ENCODE data around the gene CAGE1.

Gene CAGE1

DNA sequence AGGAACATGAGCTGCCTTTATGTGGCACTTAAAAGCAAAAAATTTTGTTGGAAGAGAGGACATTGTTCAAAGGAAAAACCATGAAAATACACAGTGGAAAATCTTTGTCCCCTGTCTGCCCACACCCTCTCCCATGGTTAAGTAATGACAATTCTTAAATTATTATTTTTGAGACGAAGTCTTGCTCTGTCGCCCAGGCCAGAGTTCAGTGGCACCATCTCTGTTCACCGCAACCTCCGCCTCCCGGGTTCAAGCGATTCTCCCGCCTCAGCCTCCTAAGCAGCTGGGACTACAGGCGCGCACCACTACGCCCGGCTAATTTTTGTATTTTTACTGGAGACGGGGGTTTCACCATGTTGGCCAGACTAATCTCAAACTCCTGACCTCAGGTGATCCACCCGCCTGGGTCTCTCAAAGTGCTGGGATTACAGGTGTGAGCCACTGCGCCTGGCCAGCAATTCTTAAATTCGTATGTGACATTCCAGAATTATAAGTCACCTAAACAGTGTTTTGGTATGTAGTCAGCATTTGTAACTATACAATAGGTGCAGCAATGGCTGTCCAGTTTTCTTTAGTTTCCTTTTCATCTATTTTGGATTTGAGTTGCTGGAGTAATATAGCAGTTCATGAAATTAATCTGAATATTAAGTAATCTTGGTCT lies 75.9 kb downstream of the CAGE1 start:
- Histone ChIP-seq H3K9me3 (ENCODE audit: control insufficient read depth, low read length) (no peaks in the 10 kb centered on the region), H3K4me3 (ENCODE audit: low read depth, low read length) (peak overlapping the region; percentile 88), H3K36me3 (ENCODE audit: control insufficient read depth, insufficient read depth, low read length) (no peaks in the 10 kb centered on the region), H3K27me3 (ENCODE audit: control insufficient read depth, insufficient read depth, low read length) (no peaks in the 10 kb centered on the region), H3K79me2 (peaks cover 6% of the 10 kb centered on the region), H3K4me2 (ENCODE audit: low read length) (peak overlapping the region; percentile 60), H3K4me1 (no peaks in the 10 kb centered on the region), H3K27ac (peak overlapping the region; percentile 85), H2AFZ (peak overlapping the region; percentile 84), H3K9ac (no peak overlapping the region)
- TF ChIP-seq, protein P1, sequence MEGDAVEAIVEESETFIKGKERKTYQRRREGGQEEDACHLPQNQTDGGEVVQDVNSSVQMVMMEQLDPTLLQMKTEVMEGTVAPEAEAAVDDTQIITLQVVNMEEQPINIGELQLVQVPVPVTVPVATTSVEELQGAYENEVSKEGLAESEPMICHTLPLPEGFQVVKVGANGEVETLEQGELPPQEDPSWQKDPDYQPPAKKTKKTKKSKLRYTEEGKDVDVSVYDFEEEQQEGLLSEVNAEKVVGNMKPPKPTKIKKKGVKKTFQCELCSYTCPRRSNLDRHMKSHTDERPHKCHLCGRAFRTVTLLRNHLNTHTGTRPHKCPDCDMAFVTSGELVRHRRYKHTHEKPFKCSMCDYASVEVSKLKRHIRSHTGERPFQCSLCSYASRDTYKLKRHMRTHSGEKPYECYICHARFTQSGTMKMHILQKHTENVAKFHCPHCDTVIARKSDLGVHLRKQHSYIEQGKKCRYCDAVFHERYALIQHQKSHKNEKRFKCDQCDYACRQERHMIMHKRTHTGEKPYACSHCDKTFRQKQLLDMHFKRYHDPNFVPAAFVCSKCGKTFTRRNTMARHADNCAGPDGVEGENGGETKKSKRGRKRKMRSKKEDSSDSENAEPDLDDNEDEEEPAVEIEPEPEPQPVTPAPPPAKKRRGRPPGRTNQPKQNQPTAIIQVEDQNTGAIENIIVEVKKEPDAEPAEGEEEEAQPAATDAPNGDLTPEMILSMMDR (IDR thresholded peaks at IDR 0.05): no peak

DNA sequence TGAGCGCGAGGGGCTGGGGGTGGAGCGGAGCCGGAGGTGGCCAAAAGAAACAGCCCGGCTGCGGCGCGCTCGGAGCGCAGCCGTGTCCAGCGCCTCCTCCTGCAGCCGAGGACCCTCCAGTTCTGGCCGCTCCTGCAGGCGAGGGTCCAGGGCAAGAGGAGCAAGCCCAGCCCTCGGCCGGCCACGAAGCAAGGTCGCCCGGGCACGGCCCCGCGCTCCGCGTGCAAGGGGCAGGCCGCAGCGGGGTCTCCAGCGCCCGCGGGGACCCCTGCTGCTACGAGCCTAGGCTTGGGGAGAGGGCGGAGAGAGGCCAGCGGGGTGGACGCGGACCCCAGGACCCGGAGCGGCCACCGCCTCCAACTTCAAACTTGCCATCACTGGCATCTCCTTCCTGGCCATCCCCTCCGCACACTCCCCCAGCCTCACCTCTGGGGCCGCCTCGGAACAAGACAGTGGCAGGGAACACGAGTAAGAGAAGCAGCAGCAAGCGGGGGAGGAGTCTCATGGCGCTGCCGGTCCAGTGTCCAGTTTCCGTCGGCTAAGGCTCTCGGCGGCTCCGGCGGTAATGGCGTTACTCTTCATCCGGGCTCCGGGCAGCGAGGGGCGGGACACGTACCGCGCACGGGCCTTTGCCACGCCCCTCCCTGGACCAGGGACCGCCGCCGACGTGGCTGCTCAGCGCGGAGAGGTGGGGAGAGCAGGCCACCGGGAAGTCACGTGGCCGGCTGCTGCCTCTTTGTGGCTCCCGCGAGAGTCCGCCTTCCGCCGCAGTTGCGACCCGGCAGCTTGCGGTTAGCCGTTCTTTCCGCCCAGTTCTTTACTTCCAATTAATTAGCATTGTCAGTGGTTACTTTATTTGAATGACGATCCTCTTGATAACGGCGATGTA lies 76.7 kb downstream of the CAGE1 start, which contains the start of gene SSR1:
SSR1 (minus strand) TSS at position 584 of the 889 bp plus-strand sequence; CDS start at position 505, 79 bp downstream.
- peak within 1 kb of the TSS; percentile 84 for H2AFZ ChIP-seq
- H3K4me3 ChIP-seq (ENCODE audit: low read depth, low read length): peak within 1 kb of the TSS; percentile 88
- peaks cover 8% of the 10 kb centered on the region for H3K79me2 ChIP-seq
- no peaks in the 10 kb centered on the region for H3K36me3 ChIP-seq (ENCODE audit: control insufficient read depth, insufficient read depth, low read length)
- H3K9ac ChIP-seq: peak within 1 kb of the TSS; percentile 71
- H3K27ac ChIP-seq: peak within 1 kb of the TSS; percentile 85
- no peaks in the 10 kb centered on the region for H3K27me3 ChIP-seq (ENCODE audit: control insufficient read depth, insufficient read depth, low read length)
- H3K4me2 ChIP-seq (ENCODE audit: low read length): peak within 1 kb of the TSS; percentile 71
- no peaks in the 10 kb centered on the region for H3K9me3 ChIP-seq (ENCODE audit: control insufficient read depth, low read length)
- TF ChIP-seq, protein P1 (IDR thresholded peaks at IDR 0.05): no peak
- no peaks in the 10 kb centered on the region for H3K4me1 ChIP-seq

DNA sequence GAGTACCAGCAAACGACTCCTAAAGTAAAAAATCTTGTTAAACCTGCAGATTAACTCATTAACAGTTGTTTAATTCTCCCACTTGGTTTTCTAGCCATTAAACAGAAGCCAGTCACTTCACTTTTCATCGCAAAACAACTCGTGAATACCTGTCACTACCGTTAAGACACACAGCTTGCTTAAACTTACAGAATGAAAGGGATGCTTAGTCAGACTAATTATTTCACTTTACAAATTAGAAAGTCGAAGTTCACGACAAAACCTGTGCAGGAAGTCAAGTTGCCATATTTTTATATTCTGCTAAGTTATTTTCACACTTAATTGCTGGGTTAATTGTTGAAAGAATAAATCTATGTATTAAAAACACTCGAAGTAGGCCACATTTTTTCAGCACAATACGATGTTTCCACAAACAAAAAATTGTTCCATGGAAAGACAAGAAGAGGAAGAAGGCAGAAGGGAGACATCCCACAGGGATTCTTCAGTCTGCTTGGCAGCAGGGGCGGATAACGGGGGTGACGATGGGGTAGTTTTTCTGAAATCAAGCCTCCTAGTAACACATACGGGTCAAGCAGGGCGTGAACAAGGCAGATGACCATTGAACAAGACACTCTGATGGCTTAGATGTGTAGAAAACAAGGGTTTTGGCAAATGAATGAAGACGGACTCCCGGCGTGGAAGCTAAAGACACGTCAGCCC lies 77.5 kb downstream of the CAGE1 start:
- TF ChIP-seq, protein P1 (IDR thresholded peaks at IDR 0.05): no peak
- Histone ChIP-seq H3K4me1 (no peaks in the 10 kb centered on the region), H2AFZ (peak overlapping the region; percentile 84), H3K9me3 (ENCODE audit: control insufficient read depth, low read length) (no peaks in the 10 kb centered on the region), H3K9ac (peak overlapping the region; percentile 71), H3K4me2 (ENCODE audit: low read length) (peak overlapping the region; percentile 71), H3K27me3 (ENCODE audit: control insufficient read depth, insufficient read depth, low read length) (no peaks in the 10 kb centered on the region), H3K4me3 (ENCODE audit: low read depth, low read length) (peak overlapping the region; percentile 88), H3K27ac (peak overlapping the region; percentile 85), H3K79me2 (peaks cover 12% of the 10 kb centered on the region), H3K36me3 (ENCODE audit: control insufficient read depth, insufficient read depth, low read length) (no peaks in the 10 kb centered on the region)

DNA sequence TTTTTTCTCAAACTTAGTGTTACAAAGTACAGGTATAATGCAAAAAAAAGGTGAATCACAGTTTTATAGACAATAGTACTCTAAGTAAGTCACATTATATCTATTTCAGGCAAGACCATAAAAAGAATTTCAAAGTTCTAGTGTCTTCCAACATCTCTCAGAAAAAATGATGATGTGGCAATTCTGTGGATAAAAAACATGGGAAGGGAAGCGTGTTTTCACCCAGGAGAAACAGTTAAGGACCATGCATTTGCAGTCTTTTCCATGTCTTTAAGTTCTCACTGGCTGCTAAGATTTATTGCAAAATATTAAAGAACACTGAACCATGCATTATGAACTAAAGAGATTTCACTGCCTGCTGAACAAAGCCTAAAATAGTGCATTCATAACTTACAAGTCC lies 78.4 kb downstream of the CAGE1 start:
- Histone ChIP-seq H2AFZ (no peak overlapping the region), H3K27ac (no peak overlapping the region), H3K4me1 (no peaks in the 10 kb centered on the region), H3K27me3 (ENCODE audit: control insufficient read depth, insufficient read depth, low read length) (no peaks in the 10 kb centered on the region), H3K9ac (no peak overlapping the region), H3K4me3 (ENCODE audit: low read depth, low read length) (no peak overlapping the region), H3K36me3 (ENCODE audit: control insufficient read depth, insufficient read depth, low read length) (no peaks in the 10 kb centered on the region), H3K9me3 (ENCODE audit: control insufficient read depth, low read length) (no peaks in the 10 kb centered on the region), H3K4me2 (ENCODE audit: low read length) (no peak overlapping the region), H3K79me2 (peaks cover 15% of the 10 kb centered on the region)
- TF ChIP-seq, protein P1 (IDR thresholded peaks at IDR 0.05): no peak
